GM23338 (cell line): ENCODE results near the gene TTC13. TPM values are rescaled to one million over a fixed set of nuclear protein-coding genes. Genes with fewer than 3 reads are reported as not detected.

ENCODE experiments used
- ATAC-seq: fragments of 200-7000 bp; cut with Tn5 transposase; 3 replicates; pipeline ENCODE4 v1.9.1; 2020
- DNase-seq: peaks from one replicate; pipeline ENCODE4 v3.0.0-alpha.2; 2015; ENCODE audit warnings: low spot score
- H2AFZ ChIP-seq: fragments of 200-600 bp; sonication (generic); 2 replicates; pipeline ENCODE4 v1.8.0; 2016; ENCODE audit warnings: antibody characterized with exemption, mild to moderate bottlenecking, moderate library complexity
- H3F3A ChIP-seq: fragments of 200-600 bp; sonication (generic); replicated peaks from 2 replicates; pipeline ENCODE4 v1.8.0; 2017; ENCODE audit warnings: antibody characterized with exemption, mixed run types, low read depth
- H3K27ac ChIP-seq: fragments of 200-600 bp; sonication (generic); 2 replicates; pipeline ENCODE4 v1.6.1; 2016; ENCODE audit warnings: low read depth
- H3K27me3 ChIP-seq: fragments of 200-600 bp; sonication (generic); 2 replicates; pipeline ENCODE4 v1.8.0; 2016; ENCODE audit warnings: mild to moderate bottlenecking, mixed run types, moderate library complexity; ENCODE audit not compliant: insufficient read depth
- H3K36me3 ChIP-seq: fragments of 200-600 bp; sonication (generic); 2 replicates; pipeline ENCODE4 v1.8.0; 2016; ENCODE audit warnings: mild to moderate bottlenecking; ENCODE audit not compliant: insufficient read depth
- H3K4me1 ChIP-seq: fragments of 200-600 bp; sonication (generic); 2 replicates; pipeline ENCODE4 v1.8.0; 2016; ENCODE audit warnings: mild to moderate bottlenecking, moderate library complexity; ENCODE audit not compliant: insufficient read depth
- H3K4me2 ChIP-seq: fragments of 200-600 bp; sonication (generic); 2 replicates; pipeline ENCODE4 v1.7.1; 2017; ENCODE audit warnings: mixed run types
- H3K4me3 ChIP-seq: fragments of 200-600 bp; sonication (generic); 2 replicates; pipeline ENCODE4 v1.6.1; 2016; ENCODE audit warnings: mixed run types
- H3K79me2 ChIP-seq: fragments of 200-600 bp; sonication (generic); replicated peaks from 2 replicates; pipeline ENCODE4 v1.8.0; 2017; ENCODE audit warnings: mild to moderate bottlenecking; ENCODE audit not compliant: insufficient read depth
- H3K9me2 ChIP-seq: fragments of 200-600 bp; sonication (generic); 2 replicates; pipeline ENCODE4 v1.8.0; 2017; ENCODE audit not compliant: insufficient read depth
- H4K20me1 ChIP-seq: fragments of 200-600 bp; sonication (generic); replicated peaks from 2 replicates; pipeline ENCODE4 v1.8.0; 2017; ENCODE audit warnings: mild to moderate bottlenecking; ENCODE audit not compliant: insufficient read depth
- H3K27ac Mint-ChIP-seq: 2 replicates; pipeline ENCODE4 v1.8.0; 2020; ENCODE audit warnings: inconsistent platforms, mild to moderate bottlenecking, moderate library complexity, mixed read lengths
- H3K27me3 Mint-ChIP-seq: 3 replicates; pipeline ENCODE4 v1.8.0; 2022; ENCODE audit warnings: low read depth, mild to moderate bottlenecking, moderate library complexity, mixed read lengths, inconsistent platforms; ENCODE audit not compliant: insufficient read depth, poor library complexity
- H3K36me3 Mint-ChIP-seq: 3 replicates; pipeline ENCODE4 v1.8.0; 2021; ENCODE audit warnings: low read depth, mild to moderate bottlenecking, inconsistent platforms, moderate library complexity, mixed read lengths
- H3K4me1 Mint-ChIP-seq: 3 replicates; pipeline ENCODE4 v1.8.0; 2020; ENCODE audit warnings: mild to moderate bottlenecking, inconsistent platforms, mixed read lengths
- H3K4me3 Mint-ChIP-seq: 3 replicates; pipeline ENCODE4 v1.8.0; 2021; ENCODE audit warnings: moderate library complexity, mild to moderate bottlenecking, inconsistent platforms, mixed read lengths
- H3K9me3 Mint-ChIP-seq: 3 replicates; pipeline ENCODE4 v1.8.0; 2020; ENCODE audit warnings: moderate library complexity, mild to moderate bottlenecking, inconsistent platforms, mixed read lengths
- CREB1 ChIP-seq: fragments of 250-450 bp; sonication (Bioruptor Pico); IDR thresholded peaks from 2 replicates; pipeline ENCODE4 v1.5.0; 2020; ENCODE audit warnings: low read depth, mild to moderate bottlenecking, moderate library complexity
- NANOG ChIP-seq: IDR thresholded peaks from 2 replicates; pipeline ENCODE4 v1.6.1; 2016; ENCODE audit warnings: antibody characterized with exemption, borderline replicate concordance
- ZNF331 ChIP-seq: fragments of 250-450 bp; sonication (Bioruptor Pico); IDR thresholded peaks from 2 replicates; pipeline ENCODE4 v1.5.0; 2020; ENCODE audit warnings: low read depth, mild to moderate bottlenecking, moderate library complexity
- polyA plus RNA-seq: library from polyadenylated mRNA; unstranded; fragments of >200 nt; fragmentation: Nextera tagmentation; extraction: Ambion mirVana; gene quantifications from 2 replicates; pipeline ENCODE4 v1.2.1, GENCODE V29; 2016
- total RNA-seq: library from RNA; depleted of rRNA; stranded (reverse); fragments of >200 nt; shearing (Covaris generic); gene quantifications from 2 replicates; pipeline ENCODE4 v1.2.3, GENCODE V29; 2014
- TF ChIP-seq, protein P1 (sequence below): IDR thresholded peaks from one replicate; pipeline ENCODE4 v1.6.1; 2018; ENCODE audit warnings: antibody characterized with exemption; ENCODE audit not compliant: unreplicated experiment
- TF ChIP-seq, protein P2 (sequence below), 2 experiments: fragments of 200-600 bp in 1 of 2; sonication (generic) in 1 of 2; conservative IDR thresholded peaks; 2 replicates each; pipeline versions ENCODE4 v1.5.1 to v1.6.1; 2016 to 2017; ENCODE audit warnings: antibody characterized with exemption in 2 of 2, low read depth in 2 of 2, mild to moderate bottlenecking in 2 of 2, moderate library complexity in 1 of 2

The TTC13 gene
- total and polyA plus RNA-seq, 2 experiments from 2014 or later, result 3.8 to 9.4 TPM

DNA sequence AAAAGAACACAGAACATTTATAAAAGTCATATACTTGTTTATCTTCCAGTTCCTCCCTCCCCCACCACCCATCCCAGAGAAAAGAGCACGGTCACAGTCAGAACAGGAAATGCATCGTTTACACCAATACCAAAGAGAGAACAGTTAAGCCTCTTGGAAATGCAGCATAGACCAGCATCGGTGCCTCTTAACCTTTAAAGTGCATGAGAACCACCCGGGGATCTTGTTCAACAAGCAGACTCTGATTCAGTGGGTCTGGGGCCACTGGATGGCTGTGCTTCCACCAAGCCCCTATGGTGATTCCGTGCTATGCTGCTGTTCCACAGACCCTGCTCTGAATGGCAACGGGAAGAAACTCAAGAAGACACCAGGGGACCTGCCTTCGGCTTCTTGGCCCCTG is 42.2 kb upstream of the TTC13 start:
- Mint-ChIP-seq H3K27ac (no peak overlapping the region), H3K27me3 (peaks cover 26% of the 10 kb centered on the region), H3K4me1 (peaks cover 33% of the 10 kb centered on the region), H3K9me3 (no peaks in the 10 kb centered on the region), H3K4me3 (peak overlapping the region; percentile 31; the same call in 2 of the 3 replicates), H3K36me3 (no peaks in the 10 kb centered on the region)
- Histone ChIP-seq H2AFZ (no peak overlapping the region), H3K36me3 (no peaks in the 10 kb centered on the region), H4K20me1 (no peaks in the 10 kb centered on the region), H3K27ac (no peak overlapping the region), H3K4me3 (peak overlapping the region; percentile 41), H3K79me2 (no peaks in the 10 kb centered on the region), H3K4me1 (peaks cover 17% of the 10 kb centered on the region), H3K4me2 (peak overlapping the region; percentile 76), H3K9me2 (0 out of 2 replicates have a peak, but pooled peaks cover 6% of the 10 kb centered on the region), H3F3A (no peaks in the 10 kb centered on the region), H3K27me3 (peaks cover 20% of the 10 kb centered on the region; the same call in 1 of the 2 replicates)
- peak; percentile 62 for ATAC-seq
- TF ChIP-seq ZNF331 (CRISPR knock-in tag) (no peak), NANOG (peak; percentile 74; the same call in 1 of the 2 replicates)
- TF ChIP-seq, protein P1, sequence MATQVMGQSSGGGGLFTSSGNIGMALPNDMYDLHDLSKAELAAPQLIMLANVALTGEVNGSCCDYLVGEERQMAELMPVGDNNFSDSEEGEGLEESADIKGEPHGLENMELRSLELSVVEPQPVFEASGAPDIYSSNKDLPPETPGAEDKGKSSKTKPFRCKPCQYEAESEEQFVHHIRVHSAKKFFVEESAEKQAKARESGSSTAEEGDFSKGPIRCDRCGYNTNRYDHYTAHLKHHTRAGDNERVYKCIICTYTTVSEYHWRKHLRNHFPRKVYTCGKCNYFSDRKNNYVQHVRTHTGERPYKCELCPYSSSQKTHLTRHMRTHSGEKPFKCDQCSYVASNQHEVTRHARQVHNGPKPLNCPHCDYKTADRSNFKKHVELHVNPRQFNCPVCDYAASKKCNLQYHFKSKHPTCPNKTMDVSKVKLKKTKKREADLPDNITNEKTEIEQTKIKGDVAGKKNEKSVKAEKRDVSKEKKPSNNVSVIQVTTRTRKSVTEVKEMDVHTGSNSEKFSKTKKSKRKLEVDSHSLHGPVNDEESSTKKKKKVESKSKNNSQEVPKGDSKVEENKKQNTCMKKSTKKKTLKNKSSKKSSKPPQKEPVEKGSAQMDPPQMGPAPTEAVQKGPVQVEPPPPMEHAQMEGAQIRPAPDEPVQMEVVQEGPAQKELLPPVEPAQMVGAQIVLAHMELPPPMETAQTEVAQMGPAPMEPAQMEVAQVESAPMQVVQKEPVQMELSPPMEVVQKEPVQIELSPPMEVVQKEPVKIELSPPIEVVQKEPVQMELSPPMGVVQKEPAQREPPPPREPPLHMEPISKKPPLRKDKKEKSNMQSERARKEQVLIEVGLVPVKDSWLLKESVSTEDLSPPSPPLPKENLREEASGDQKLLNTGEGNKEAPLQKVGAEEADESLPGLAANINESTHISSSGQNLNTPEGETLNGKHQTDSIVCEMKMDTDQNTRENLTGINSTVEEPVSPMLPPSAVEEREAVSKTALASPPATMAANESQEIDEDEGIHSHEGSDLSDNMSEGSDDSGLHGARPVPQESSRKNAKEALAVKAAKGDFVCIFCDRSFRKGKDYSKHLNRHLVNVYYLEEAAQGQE, result no peak
- TF ChIP-seq, protein P2, sequence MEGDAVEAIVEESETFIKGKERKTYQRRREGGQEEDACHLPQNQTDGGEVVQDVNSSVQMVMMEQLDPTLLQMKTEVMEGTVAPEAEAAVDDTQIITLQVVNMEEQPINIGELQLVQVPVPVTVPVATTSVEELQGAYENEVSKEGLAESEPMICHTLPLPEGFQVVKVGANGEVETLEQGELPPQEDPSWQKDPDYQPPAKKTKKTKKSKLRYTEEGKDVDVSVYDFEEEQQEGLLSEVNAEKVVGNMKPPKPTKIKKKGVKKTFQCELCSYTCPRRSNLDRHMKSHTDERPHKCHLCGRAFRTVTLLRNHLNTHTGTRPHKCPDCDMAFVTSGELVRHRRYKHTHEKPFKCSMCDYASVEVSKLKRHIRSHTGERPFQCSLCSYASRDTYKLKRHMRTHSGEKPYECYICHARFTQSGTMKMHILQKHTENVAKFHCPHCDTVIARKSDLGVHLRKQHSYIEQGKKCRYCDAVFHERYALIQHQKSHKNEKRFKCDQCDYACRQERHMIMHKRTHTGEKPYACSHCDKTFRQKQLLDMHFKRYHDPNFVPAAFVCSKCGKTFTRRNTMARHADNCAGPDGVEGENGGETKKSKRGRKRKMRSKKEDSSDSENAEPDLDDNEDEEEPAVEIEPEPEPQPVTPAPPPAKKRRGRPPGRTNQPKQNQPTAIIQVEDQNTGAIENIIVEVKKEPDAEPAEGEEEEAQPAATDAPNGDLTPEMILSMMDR (conservative IDR thresholded peaks at IDR 0.05; ENCODE audit: low read depth in 2 of 2), result no peak
- DNase-seq, result peak; percentile 59

DNA sequence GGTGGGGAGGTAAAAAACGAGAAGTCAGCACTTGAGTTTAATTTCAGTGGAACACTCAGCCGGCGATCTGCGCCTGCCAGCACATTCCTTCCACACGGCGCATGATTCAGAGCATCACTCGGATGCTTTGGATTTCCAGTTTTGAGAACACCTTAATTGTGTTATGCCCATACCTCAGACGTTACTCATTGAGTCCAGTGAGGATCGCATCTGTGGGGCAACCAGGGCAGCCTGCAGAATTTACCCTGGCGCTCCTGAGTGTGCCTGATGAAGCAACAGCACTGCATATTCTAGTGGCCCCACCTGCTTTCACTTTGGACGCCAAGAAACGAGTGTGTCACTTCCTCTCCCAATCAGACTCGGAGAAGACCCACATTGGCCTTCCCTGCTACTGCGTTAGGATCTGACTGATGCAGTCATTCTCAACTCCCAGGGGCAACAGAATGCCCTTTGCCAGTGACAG is 41.5 kb upstream of the TTC13 start:
- no peak for TF ChIP-seq CREB1 (CRISPR knock-in tag)
- TF ChIP-seq, protein P2 (conservative IDR thresholded peaks at IDR 0.05; ENCODE audit: low read depth in 2 of 2), result peak in 1 of 2 experiments; percentile 31; a peak in 1 of 4 replicates
- no peaks in the 10 kb centered on the region for H3K36me3 ChIP-seq
- peaks cover 17% of the 10 kb centered on the region for H3K4me1 ChIP-seq
- no peaks in the 10 kb centered on the region for H3F3A ChIP-seq
- peak; percentile 11 for DNase-seq
- Mint-ChIP-seq H3K36me3 (no peaks in the 10 kb centered on the region), H3K27ac (no peak overlapping the region), H3K9me3 (no peaks in the 10 kb centered on the region), H3K27me3 (peaks cover 24% of the 10 kb centered on the region), H3K4me1 (peaks cover 33% of the 10 kb centered on the region), H3K4me3 (no peak overlapping the region)
- no peaks in the 10 kb centered on the region for H4K20me1 ChIP-seq
- peak overlapping the region; percentile 76 for H3K4me2 ChIP-seq
- peaks cover 20% of the 10 kb centered on the region; the same call in 1 of the 2 replicates for H3K27me3 ChIP-seq
- ATAC-seq, result no peak; the same call in 1 of the 3 replicates
- H3K9me2 ChIP-seq, result 0 out of 2 replicates have a peak, but pooled peaks cover 6% of the 10 kb centered on the region
- H3K27ac ChIP-seq, result no peak overlapping the region
- peak overlapping the region; percentile 41; the same call in 1 of the 2 replicates for H3K4me3 ChIP-seq
- H2AFZ ChIP-seq, result no peak overlapping the region
- no peaks in the 10 kb centered on the region for H3K79me2 ChIP-seq
